Measurements from ENCODE around the gene CD47.

Gene CD47

GRCh38 chr3:108046247-108046646 is 44.6 kb downstream of the CD47 start:
- no peak for DNase-seq

GRCh38 chr3:108044699-108045098 is 46.1 kb downstream of the CD47 start:
- no peak for DNase-seq

GRCh38 chr3:108042300-108042699 is 48.5 kb downstream of the CD47 start:
- DNase-seq = no peak

GRCh38 chr3:108041253-108041652 is 49.6 kb downstream of the CD47 start:
- DNase-seq = no peak

GRCh38 chr3:108037770-108038169 is 53.1 kb downstream of the CD47 start:
- DNase-seq = no peak

- no peak for DNase-seq
Measured at GRCh38 chr3:108036984-108037741, 53.7 kb downstream of the CD47 start.

GRCh38 chr3:108036401-108036800 is 54.4 kb downstream of the CD47 start:
- DNase-seq = no peak

GRCh38 chr3:108035751-108036150 is 55.1 kb downstream of the CD47 start:
- no peak for DNase-seq

- no peak for DNase-seq
Measured at GRCh38 chr3:108031895-108032294, 58.9 kb downstream of the CD47 start.

- no peak for DNase-seq
Measured at GRCh38 chr3:108030960-108031359, 59.9 kb downstream of the CD47 start.

GRCh38 chr3:108029466-108029865 is 61.4 kb downstream of the CD47 start:
- DNase-seq = no peak

GRCh38 chr3:108028896-108029295 is 61.9 kb downstream of the CD47 start:
- DNase-seq = no peak

- DNase-seq = no peak
Measured at GRCh38 chr3:108025177-108025576, 65.7 kb downstream of the CD47 start.

- no peak for DNase-seq
Measured at GRCh38 chr3:108024146-108024850, 66.5 kb downstream of the CD47 start.

- no peak for DNase-seq
Measured at GRCh38 chr3:108022256-108023150, 68.3 kb downstream of the CD47 start.

GRCh38 chr3:108021533-108021932 is 69.3 kb downstream of the CD47 start:
- no peak for DNase-seq

GRCh38 chr3:108021131-108021530 is 69.7 kb downstream of the CD47 start:
- DNase-seq = no peak

- no peak for DNase-seq
Measured at GRCh38 chr3:108018552-108018951, 72.3 kb downstream of the CD47 start.

GRCh38 chr3:108017587-108017986 is 73.2 kb downstream of the CD47 start:
- no peak for DNase-seq

- no peak for DNase-seq
Measured at GRCh38 chr3:108014943-108015342, 75.9 kb downstream of the CD47 start.

GRCh38 chr3:108013141-108014055 is 77.4 kb downstream of the CD47 start:
- no peak for DNase-seq

- DNase-seq = no peak
Measured at GRCh38 chr3:108012304-108012703, 78.5 kb downstream of the CD47 start.
